ENCODE results near the gene ZNF138. TPM values are rescaled to one million over a fixed set of nuclear protein-coding genes. Genes with fewer than 3 reads are reported as not detected.
"Not testable (repeated sequence)": the region's sequence is repeated elsewhere in the genome, so short reads cannot be mapped to it uniquely, and the experiment has no call there.

Gene ZNF138
- total RNA-seq, 1 donor from 2014 or later, result 7.4 TPM

- Histone ChIP-seq H3K27me3 (ENCODE audit: control insufficient read depth, insufficient read depth, low read length) (no peaks in the 10 kb centered on the region), H3K36me3 (ENCODE audit: control insufficient read depth, insufficient read depth, low read length) (no peaks in the 10 kb centered on the region), H3K4me3 (ENCODE audit: low read depth, low read length) (no peak overlapping the region)
These were observed 55.8 kb downstream of the ZNF138 start for GRCh38 chr7:64849924-64850499.

GRCh38 chr7:64853679-64854078 is 59.5 kb downstream of the ZNF138 start:
- DNase-seq (ENCODE audit: low read depth), result no peak
- Histone ChIP-seq H3K4me3 (ENCODE audit: low read depth, low read length) (no peak overlapping the region), H3K27me3 (ENCODE audit: control insufficient read depth, insufficient read depth, low read length) (no peaks in the 10 kb centered on the region), H3K36me3 (ENCODE audit: control insufficient read depth, insufficient read depth, low read length) (no peaks in the 10 kb centered on the region)
- TF ChIP-seq CTCF (IDR thresholded peaks at IDR 0.05; ENCODE audit: insufficient read depth, low read length, poor library complexity, severe bottlenecking), result no peak

More at GRCh38 chr7:64849924-64850499, 55.8 kb downstream of the ZNF138 start:
- DNase-seq (ENCODE audit: low read depth), result no peak
- no peak for TF ChIP-seq CTCF (IDR thresholded peaks at IDR 0.05; ENCODE audit: insufficient read depth, low read length, poor library complexity, severe bottlenecking)

GRCh38 chr7:64854969-64855368 is 60.7 kb downstream of the ZNF138 start:
- no peak for DNase-seq (ENCODE audit: low read depth)
- Histone ChIP-seq H3K4me3 (ENCODE audit: low read depth, low read length) (no peak overlapping the region), H3K27me3 (ENCODE audit: control insufficient read depth, insufficient read depth, low read length) (no peaks in the 10 kb centered on the region), H3K36me3 (ENCODE audit: control insufficient read depth, insufficient read depth, low read length) (no peaks in the 10 kb centered on the region)
- TF ChIP-seq CTCF (IDR thresholded peaks at IDR 0.05; ENCODE audit: insufficient read depth, low read length, poor library complexity, severe bottlenecking), result no peak

DNA sequence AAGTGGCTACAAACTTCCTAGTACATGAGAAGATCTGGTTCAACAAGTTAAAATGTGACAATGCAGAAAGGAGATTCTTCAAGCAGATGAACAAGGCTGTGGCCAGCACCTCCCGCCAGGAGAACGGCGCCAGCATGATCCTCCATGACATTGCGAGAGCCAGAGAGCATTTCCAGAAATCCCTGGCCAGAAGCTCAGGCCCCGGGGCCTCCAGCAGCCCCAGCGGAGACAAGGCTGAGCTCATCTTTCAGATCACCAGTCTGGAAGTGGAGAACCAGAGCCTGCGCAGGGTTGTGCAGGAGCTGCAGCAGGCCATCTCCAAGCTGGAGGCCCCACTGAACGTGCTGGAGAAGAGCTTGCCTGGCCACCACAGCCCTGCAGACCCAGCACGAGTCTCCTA is 68.8 kb downstream of the ZNF138 start:
- H3K36me3 ChIP-seq (ENCODE audit: control insufficient read depth, insufficient read depth, low read length), result no peaks in the 10 kb centered on the region
- TF ChIP-seq CTCF (IDR thresholded peaks at IDR 0.05; ENCODE audit: insufficient read depth, low read length, poor library complexity, severe bottlenecking), result no peak
- H3K27me3 ChIP-seq (ENCODE audit: control insufficient read depth, insufficient read depth, low read length), result no peaks in the 10 kb centered on the region
- H3K4me3 ChIP-seq (ENCODE audit: low read depth, low read length), result no peak overlapping the region
- DNase-seq (ENCODE audit: low read depth), result no peak

GRCh38 chr7:64863530-64863929 is 69.3 kb downstream of the ZNF138 start:
- H3K36me3 ChIP-seq (ENCODE audit: control insufficient read depth, insufficient read depth, low read length); DNase-seq (ENCODE audit: low read depth); H3K4me3 ChIP-seq (ENCODE audit: low read depth, low read length); H3K27me3 ChIP-seq (ENCODE audit: control insufficient read depth, insufficient read depth, low read length): not testable (repeated sequence)

DNA sequence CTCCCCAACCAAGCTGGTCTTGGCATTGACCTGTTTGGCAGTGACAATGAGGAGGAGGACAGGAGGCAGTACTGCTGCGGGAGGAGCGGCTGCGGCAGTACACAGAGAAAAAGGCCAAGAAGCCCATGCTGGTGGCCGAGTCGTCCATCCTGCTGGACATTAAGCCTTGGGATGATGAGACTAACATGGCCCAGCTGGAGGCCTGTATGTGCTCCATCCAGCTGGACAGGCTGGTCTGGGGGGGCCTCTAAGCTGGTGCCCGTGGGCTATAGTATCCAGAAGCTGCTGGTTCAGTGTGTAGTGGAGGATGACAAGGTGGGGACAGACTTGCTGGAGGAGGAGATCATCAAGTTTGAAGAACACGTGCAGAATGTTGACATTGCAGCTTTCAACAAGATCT is 69.7 kb downstream of the ZNF138 start:
- no peaks in the 10 kb centered on the region for H3K27me3 ChIP-seq (ENCODE audit: control insufficient read depth, insufficient read depth, low read length)
- H3K36me3 ChIP-seq (ENCODE audit: control insufficient read depth, insufficient read depth, low read length), result no peaks in the 10 kb centered on the region
- TF ChIP-seq CTCF (IDR thresholded peaks at IDR 0.05; ENCODE audit: insufficient read depth, low read length, poor library complexity, severe bottlenecking), result no peak
- no peak for DNase-seq (ENCODE audit: low read depth)
- H3K4me3 ChIP-seq (ENCODE audit: low read depth, low read length), result no peak overlapping the region

All from kidney epithelial cell (primary cell).